T47D (cell line): Measurements from ENCODE around the gene TAPBP.

Experiments used
- DNase-seq, 2 experiments: peaks; one replicate each; pipeline versions ENCODE4 v3.0.0 to v3.0.0-alpha.2; 2011 to 2012; ENCODE audit warnings: low read depth in 1 of 2, low spot score in 1 of 2
- JUND ChIP-seq: IDR thresholded peaks from 2 replicates; pipeline ENCODE4 v1.6.1; 2012; ENCODE audit warnings: low read depth
- in situ Hi-C: cut with HindIII; loops from 2 replicates; pipeline ENCODE4 v1.10.0; 2016; ENCODE audit warnings: low sequenced_read_pairs, low pct_unique_long_range_greater_than_20kb

TAPBP gene

GRCh38 chr6:33250731-33251130 is 63.1 kb downstream of the TAPBP start:
- DNase-seq = no peak
- TF ChIP-seq JUND = no peak
- in situ Hi-C loops = no loop called here

- DNase-seq = no peak
- in situ Hi-C loops = no loop called here
- no peak for TF ChIP-seq JUND
These were observed 63.9 kb downstream of the TAPBP start for GRCh38 chr6:33249732-33250630.
